GM12878 (cell line): ENCODE data around the gene CHRNE. TPM values are rescaled to one million over a fixed set of nuclear protein-coding genes. Genes with fewer than 3 reads are reported as not detected.
A peak's percentile ranks its signal among the peaks of the same experiment; 100 is the strongest.

Experiments
- ATAC-seq: fragments of 200-7000 bp; cut with Tn5 transposase; 3 replicates; pipeline ENCODE4 v1.9.1; 2020; ENCODE audit warnings: mild to moderate bottlenecking, moderate library complexity
- BruUV-seq: library from RNA; stranded (reverse); fragments of 400-500 nt; replicated peaks from 2 replicates; lab custom pipeline; 2021; lab: Mats Ljungman, UMichigan
- CTCF ChIA-PET: fragments of 300-600 bp; sonication (Branson Sonifier 250); formaldehyde crosslinking; extraction: SDS; loops from one replicate; lab custom pipeline; 2021; ENCODE audit warnings: inconsistent platforms; lab: Yijun Ruan, JAX
- POLR2A ChIA-PET: fragments of 350-600 bp; formaldehyde crosslinking; extraction: SDS; loops from one replicate; lab custom pipeline; 2021; ENCODE audit warnings: inconsistent platforms; lab: Charles Lee
- RAD21 ChIA-PET: fragments of 300-600 bp; sonication (Branson Sonifier 250); formaldehyde crosslinking; loops from one replicate; lab custom pipeline; 2023; ENCODE audit warnings: antibody characterized with exemption; ENCODE audit not compliant: unreplicated experiment; lab: Charles Lee
- SMC1A ChIA-PET: fragments of 300-600 bp; sonication (Branson Sonifier 250); formaldehyde crosslinking; loops from one replicate; lab custom pipeline; 2023; ENCODE audit not compliant: unreplicated experiment, uncharacterized antibody; lab: Charles Lee
- DNase-seq: peaks from one replicate; pipeline ENCODE4 v3.0.0-alpha.2; 2011; ENCODE audit warnings: low read depth, low spot score
- FAIRE-seq: peaks from 3 replicates; lab custom pipeline; 2011; peaks lifted over from hg19 to GRCh38; lab: Jason Lieb, UNC
- H2AFZ ChIP-seq: 2 replicates; pipeline ENCODE4 v1.6.0; 2011; ENCODE audit warnings: low read depth, low read length, control low read depth; ENCODE audit not compliant: control insufficient read depth
- H3K27ac ChIP-seq: 2 replicates; pipeline ENCODE4 v1.5.1; 2011; ENCODE audit warnings: control low read depth; ENCODE audit not compliant: control insufficient read depth, insufficient read depth
- H3K27me3 ChIP-seq, 2 experiments: replicated peaks in 1 of 2; 2 replicates each; pipeline versions ENCODE4 v1.6.0 to v1.6.1; 2011; ENCODE audit warnings: low read length in 1 of 2; ENCODE audit not compliant: control insufficient read depth in 2 of 2, insufficient read depth in 2 of 2
- H3K36me3 ChIP-seq, 2 experiments: 2 replicates each; pipeline ENCODE4 v1.5.1; 2011; ENCODE audit warnings: low read length in 1 of 2; ENCODE audit not compliant: control insufficient read depth in 2 of 2, insufficient read depth in 2 of 2
- H3K4me1 ChIP-seq: 2 replicates; pipeline ENCODE4 v1.6.1; 2011; ENCODE audit warnings: mild to moderate bottlenecking, low read length, moderate library complexity, mixed read lengths; ENCODE audit not compliant: control insufficient read depth, insufficient read depth
- H3K4me2 ChIP-seq: 2 replicates; pipeline ENCODE4 v1.6.0; 2011; ENCODE audit warnings: control low read depth; ENCODE audit not compliant: control insufficient read depth, insufficient read depth
- H3K4me3 ChIP-seq: fragments of 200-600 bp; sonication (generic); 2 replicates; pipeline ENCODE4 v1.5.1; 2016
- H3K79me2 ChIP-seq: 2 replicates; pipeline ENCODE4 v1.6.0; 2011; ENCODE audit warnings: low read length; ENCODE audit not compliant: control insufficient read depth, insufficient read depth
- H3K9ac ChIP-seq: 2 replicates; pipeline ENCODE4 v1.8.0; 2011; ENCODE audit warnings: low read length, control low read depth, mixed read lengths; ENCODE audit not compliant: control insufficient read depth, insufficient read depth
- H3K9me3 ChIP-seq: replicated peaks from 3 replicates; pipeline ENCODE4 v1.5.1; 2011; ENCODE audit warnings: mild to moderate bottlenecking, low read length; ENCODE audit not compliant: control insufficient read depth, insufficient read depth
- H4K20me1 ChIP-seq: 2 replicates; pipeline ENCODE4 v1.6.0; 2011; ENCODE audit not compliant: control insufficient read depth, insufficient read depth
- CBFB ChIP-seq: IDR thresholded peaks from 2 replicates; pipeline ENCODE4 v1.6.1; 2016; ENCODE audit warnings: antibody characterized with exemption, low read depth
- CBX5 ChIP-seq: sonication (generic); IDR thresholded peaks from 2 replicates; pipeline ENCODE4 v1.6.1; 2016; ENCODE audit warnings: low read depth, moderate library complexity, mild to moderate bottlenecking, inconsistent platforms
- GATAD2B ChIP-seq: fragments of 450-650 bp; conservative IDR thresholded peaks from 2 replicates; pipeline ENCODE4 v1.6.1; 2017; ENCODE audit warnings: low read depth, mild to moderate bottlenecking, moderate library complexity
- MLLT1 ChIP-seq: fragments of 450-650 bp; IDR thresholded peaks from 2 replicates; pipeline ENCODE4 v1.6.1; 2016; ENCODE audit warnings: mild to moderate bottlenecking
- NBN ChIP-seq: fragments of 450-650 bp; IDR thresholded peaks from 2 replicates; pipeline ENCODE4 v1.6.1; 2016
- RELA ChIP-seq: fragments of 450-650 bp; IDR thresholded peaks from 2 replicates; pipeline ENCODE4 v1.8.0; 2014; ENCODE audit warnings: borderline replicate concordance; ENCODE audit not compliant: partially characterized antibody
- RELB ChIP-seq: fragments of 450-650 bp; IDR thresholded peaks from 2 replicates; pipeline ENCODE4 v1.6.1; 2017; ENCODE audit warnings: low read depth, mild to moderate bottlenecking, moderate library complexity
- SMAD5 ChIP-seq: IDR thresholded peaks from 2 replicates; pipeline ENCODE4 v1.6.1; 2016; ENCODE audit warnings: antibody characterized with exemption, low read depth
- WRNIP1 ChIP-seq: IDR thresholded peaks from 2 replicates; pipeline ENCODE4 v1.6.1; 2011; ENCODE audit warnings: low read depth, low read length, improper control_type of control experiment, borderline replicate concordance
- YY1 ChIP-seq: IDR thresholded peaks from 2 replicates; pipeline ENCODE4 v1.6.1; 2011; ENCODE audit warnings: low read depth, mild to moderate bottlenecking, low read length
- ZBTB40 ChIP-seq: fragments of 450-650 bp; IDR thresholded peaks from 2 replicates; pipeline ENCODE4 v1.6.1; 2016; ENCODE audit warnings: mild to moderate bottlenecking, moderate library complexity, borderline replicate concordance
- ZNF384 ChIP-seq: IDR thresholded peaks from 2 replicates; pipeline ENCODE4 v1.6.1; 2012; ENCODE audit warnings: low read depth, mild to moderate bottlenecking, low read length, improper control_type of control experiment, borderline replicate concordance
- ZSCAN29 ChIP-seq: fragments of 450-650 bp; IDR thresholded peaks from 2 replicates; pipeline ENCODE4 v1.6.1; 2017; ENCODE audit warnings: mild to moderate bottlenecking, moderate library complexity
- WGBS: methylation state at CpG from one replicate; pipeline ENCODE4 v1.1.6; 2016; ENCODE audit warnings: low lambda C conversion rate; ENCODE audit not compliant: insufficient replicate concordance, insufficient coverage; ENCODE audit errors: missing lambda C conversion rate; 5-methylcytosine and 5-hydroxymethylcytosine counted together
- in situ Hi-C: fragments of 300-500 bp; cut with MboI; formaldehyde crosslinking; loops from 9 replicates; pipeline ENCODE4 v1.14.3; 2018; ENCODE audit warnings: mixed read lengths
- intact Hi-C: fragments of 100-400 bp; cut with micrococcal nuclease; formaldehyde crosslinking; loops from one replicate; pipeline ENCODE4 v1.14.2; 2022; ENCODE audit not compliant: unreplicated experiment
- polyA plus RNA-seq, 11 experiments: library from polyadenylated mRNA; depleted of rRNA in 4 of 11; unstranded in 6 of 11; stranded (reverse) in 5 of 11; fragments of >200 nt; fragmentation: Nextera tagmentation in 4 of 11; fragmentation: Illumina TruSeq in 1 of 11; extraction: Ambion mirVana in 4 of 11; extraction: Trizol in 1 of 11; gene quantifications; 1 replicate in 1 of 11; 2 replicates in 10 of 11; pipeline versions ENCODE4 v1.2.1 to v1.2.3, GENCODE V29; 2011 to 2016; ENCODE audit warnings: inconsistent platforms in 2 of 11, missing spikeins in 2 of 11, low read depth in 1 of 11
- total RNA-seq, 4 experiments: library from RNA; depleted of rRNA in 3 of 4; stranded (reverse); fragments of >200 nt in 3 of 4; fragmentation: Illumina TruSeq in 1 of 4; extraction: Trizol in 1 of 4; gene quantifications; 2 replicates each; pipeline versions ENCODE4 v1.2.1 to v1.2.3, GENCODE V29; 2013 to 2021

Gene CHRNE
- total and polyA plus RNA-seq, 10 of the 15 experiments (the other 5 are each of a cell fraction or from before 2014, with no cell fraction given) = 0.05 to 0.11 (median 0.08) TPM; not detected in 6

- TF ChIP-seq GATAD2B (no peak), NBN (no peak)
- TF ChIP-seq, all 136 proteins: peak for 0
Observed at GRCh38 chr17:4941319-4941610, 38.4 kb upstream of the CHRNE start (continued).

- no peak for DNase-seq
- H3K36me3 ChIP-seq = peaks cover 14 to 28% of the 10 kb centered on the region in 2 experiments
- peak overlapping the region; percentile 97 for H3K27ac ChIP-seq
- RAD21 ChIA-PET = interaction anchor here (0.8 to 2.8 kb wide), 11 partner anchors 8 to 385 kb away, joined by 3 to 31 read pairs (median 6); partner anchors contain the start of genes ARRB2, CHRNE, ENO3 and INCA1
- WGBS = under 1% methylated on average over 29 of the region's 29 CpGs
- no peaks in the 10 kb centered on the region for H3K27me3 ChIP-seq
- peak overlapping the region; percentile 98 for H3K9ac ChIP-seq
- no peaks in the 10 kb centered on the region; the same call in 1 of the 2 replicates for H4K20me1 ChIP-seq
- BruUV-seq = TSS peak; percentile 78
- peak; percentile 18 for FAIRE-seq
- no peaks in the 10 kb centered on the region for H3K9me3 ChIP-seq
- SMC1A ChIA-PET = interaction anchor here (0.9 to 4.5 kb wide), 9 partner anchors 12 to 316 kb away, joined by 3 to 38 read pairs (median 4); partner anchors contain the start of genes CAMTA2, CHRNE, ENO3 and SPAG7
- peaks cover 75% of the 10 kb centered on the region for H3K79me2 ChIP-seq
- POLR2A ChIA-PET = interaction anchor here (1.0 to 17.5 kb wide), 9 partner anchors 8 to 56 kb away, joined by 3 to 272 read pairs (median 8); partner anchors contain the start of genes CAMTA2, ENO3, INCA1 and KIF1C
- in situ Hi-C loops (no loop called here), intact Hi-C loops (loop anchor here (5.0 kb wide), 1 partner anchor 297 kb away; no protein-coding TSS in a partner anchor)
- no peak for ATAC-seq
- CTCF ChIA-PET = interaction anchor here (1.1 to 3.5 kb wide), 4 partner anchors 13 to 31 kb away, joined by 4 to 28 read pairs (median 11); partner anchors contain the start of gene SPAG7
- peak overlapping the region; percentile 55 for H3K4me2 ChIP-seq
- peaks cover 46% of the 10 kb centered on the region for H3K4me1 ChIP-seq
- H3K4me3 ChIP-seq = peak overlapping the region; percentile 85
- H2AFZ ChIP-seq = peak overlapping the region; percentile 45
- TF ChIP-seq CBFB (no peak), RELB (0 out of 2 replicates have a peak, but pooled peaks have one; percentile 16), WRNIP1 (no peak; the same call in 1 of the 2 replicates), SMAD5 (no peak; the same call in none of the 2 replicates), YY1 (peak; percentile 51; the same call in 1 of the 2 replicates), RELA (no peak), CBX5 (no peak), ZBTB40 (peak; percentile 34; the same call in 1 of the 2 replicates), ZSCAN29 (no peak), ZNF384 (no peak), MLLT1 (no peak)
Observed at GRCh38 chr17:4940555-4941318, 37.8 kb upstream of the CHRNE start.
